HepG2 (cell line): ENCODE results near the gene CEBPB. TPM values are rescaled to one million over a fixed set of nuclear protein-coding genes. Genes with fewer than 3 reads are reported as not detected.
A peak's percentile ranks its signal among the peaks of the same experiment; 100 is the strongest.

Source experiments
- HDAC6 ChIP-seq: fragments of 200-600 bp; sonication (generic); IDR thresholded peaks from 2 replicates; pipeline ENCODE4 v1.7.0; 2017; ENCODE audit warnings: mild to moderate bottlenecking, antibody characterized with exemption, low read length, low read depth
- JDP2 ChIP-seq: sonication (generic); formaldehyde crosslinking; IDR thresholded peaks from 2 replicates; pipeline ENCODE4 v1.8.1; 2022; ENCODE audit warnings: missing genetic modification reagents, borderline replicate concordance
- KLF15 ChIP-seq: sonication (generic); formaldehyde crosslinking; IDR thresholded peaks from 2 replicates; pipeline ENCODE4 v1.8.1; 2023; ENCODE audit warnings: borderline replicate concordance, mild to moderate bottlenecking, inconsistent platforms, missing genetic modification reagents, mixed read lengths
- KMT2A ChIP-seq: sonication (generic); formaldehyde crosslinking; IDR thresholded peaks from 2 replicates; pipeline ENCODE4 v1.4.0; 2020; ENCODE audit warnings: missing genetic modification reagents
- MAZ ChIP-seq, 2 experiments: sonication (generic) in 1 of 2; formaldehyde crosslinking in 1 of 2; IDR thresholded peaks; 2 replicates each; pipeline versions ENCODE4 v1.5.0 to v1.6.1; 2012 to 2020; ENCODE audit warnings: low read depth in 2 of 2, mild to moderate bottlenecking in 2 of 2, borderline replicate concordance in 1 of 2, improper control_type of control experiment in 1 of 2, low read length in 1 of 2, missing genetic modification reagents in 1 of 2, moderate library complexity in 1 of 2
- MIXL1 ChIP-seq: IDR thresholded peaks from 2 replicates; pipeline ENCODE4 v1.6.1; 2016
- NFIC ChIP-seq: IDR thresholded peaks from 2 replicates; pipeline ENCODE4 v1.6.1; 2012; ENCODE audit warnings: mild to moderate bottlenecking, low read length, inconsistent platforms
- REL ChIP-seq: sonication (generic); formaldehyde crosslinking; conservative IDR thresholded peaks from 2 replicates; pipeline ENCODE4 v1.8.0; 2022; ENCODE audit warnings: mild to moderate bottlenecking, missing genetic modification reagents, moderate library complexity
- RFXAP ChIP-seq: sonication (generic); formaldehyde crosslinking; IDR thresholded peaks from 2 replicates; pipeline ENCODE4 v1.4.0; 2020; ENCODE audit warnings: missing genetic modification reagents, borderline replicate concordance
- SIN3B ChIP-seq: fragments of 150-350 bp; IDR thresholded peaks from 2 replicates; pipeline ENCODE4 v1.6.1; 2014; ENCODE audit warnings: low read length
- SMC3 ChIP-seq: IDR thresholded peaks from 2 replicates; pipeline ENCODE4 v1.6.1; 2011; ENCODE audit warnings: low read length, improper control_type of control experiment
- SMYD3 ChIP-seq: sonication (generic); formaldehyde crosslinking; IDR thresholded peaks from 2 replicates; pipeline ENCODE4 v1.8.1; 2023; ENCODE audit warnings: mild to moderate bottlenecking, missing genetic modification reagents
- TAF15 ChIP-seq: fragments of 200-400 bp; formaldehyde crosslinking; IDR thresholded peaks from one replicate; pipeline ENCODE4 v1.6.1; 2018; ENCODE audit warnings: mild to moderate bottlenecking, low read depth, low read length; ENCODE audit not compliant: poor library complexity, severe bottlenecking
- TBP ChIP-seq: sonication (generic); formaldehyde crosslinking; IDR thresholded peaks from 2 replicates; pipeline ENCODE4 v1.5.0; 2020; ENCODE audit warnings: missing genetic modification reagents
- TOE1 ChIP-seq: sonication (generic); formaldehyde crosslinking; IDR thresholded peaks from 2 replicates; pipeline ENCODE4 v1.4.0; 2020; ENCODE audit warnings: mild to moderate bottlenecking, missing genetic modification reagents
- ZBTB44 ChIP-seq: sonication (generic); formaldehyde crosslinking; IDR thresholded peaks from 2 replicates; pipeline ENCODE4 v1.4.0; 2020; ENCODE audit warnings: missing genetic modification reagents
- ZNF230 ChIP-seq: sonication (generic); formaldehyde crosslinking; IDR thresholded peaks from 2 replicates; pipeline ENCODE4 v1.4.0; 2020; ENCODE audit warnings: mild to moderate bottlenecking, missing genetic modification reagents
- ZNF292 ChIP-seq: sonication (generic); formaldehyde crosslinking; IDR thresholded peaks from 2 replicates; pipeline ENCODE4 v1.8.1; 2022; ENCODE audit warnings: mild to moderate bottlenecking, low read depth, missing genetic modification reagents, borderline replicate concordance
- ZNF598 ChIP-seq: sonication (generic); formaldehyde crosslinking; IDR thresholded peaks from 2 replicates; pipeline ENCODE4 v1.5.1; 2020; ENCODE audit warnings: mild to moderate bottlenecking, missing genetic modification reagents, borderline replicate concordance
- ZNF737 ChIP-seq: sonication (generic); formaldehyde crosslinking; IDR thresholded peaks from 2 replicates; pipeline ENCODE4 v1.5.0; 2020; ENCODE audit warnings: missing genetic modification reagents, mild to moderate bottlenecking, borderline replicate concordance
- ZSCAN29 ChIP-seq: sonication (generic); formaldehyde crosslinking; conservative IDR thresholded peaks from 2 replicates; pipeline ENCODE4 v1.4.0; 2020; ENCODE audit warnings: mild to moderate bottlenecking, missing genetic modification reagents
- polyA plus RNA-seq, 8 experiments: library from polyadenylated mRNA; depleted of rRNA in 3 of 8; stranded (reverse) in 7 of 8; unstranded in 1 of 8; fragments of >200 nt; fragmentation: Illumina TruSeq in 4 of 8; extraction: Trizol in 4 of 8; gene quantifications; 2 replicates each; pipeline versions ENCODE4 v1.2.1 to v1.2.3, GENCODE V29; 2011 to 2016; ENCODE audit warnings: low read depth in 4 of 8, missing spikeins in 1 of 8, mixed read lengths in 1 of 8; ENCODE audit not compliant: insufficient read depth in 1 of 8
- total RNA-seq, 5 experiments: library from RNA; depleted of rRNA; stranded (reverse); fragments of >200 nt; fragmentation: Illumina TruSeq; extraction: Trizol; gene quantifications; 2 replicates each; pipeline ENCODE4 v1.2.3, GENCODE V29; 2016; ENCODE audit warnings: low read depth in 1 of 5
- TF ChIP-seq, protein P1 (sequence below): sonication (generic); formaldehyde crosslinking; IDR thresholded peaks from 2 replicates; pipeline ENCODE4 v1.5.0; 2020; ENCODE audit warnings: missing genetic modification reagents
- TF ChIP-seq, protein P2 (sequence below): IDR thresholded peaks from 2 replicates; pipeline ENCODE4 v1.6.1; 2016; ENCODE audit warnings: mild to moderate bottlenecking
- TF ChIP-seq, protein P3 (sequence below): sonication (generic); formaldehyde crosslinking; conservative IDR thresholded peaks from 2 replicates; pipeline ENCODE4 v1.4.0; 2020; ENCODE audit warnings: missing genetic modification reagents

Gene CEBPB
- total and polyA plus RNA-seq, 2 of the 13 experiments (the other 11 are each of a cell fraction or from before 2014, with no cell fraction given) = 18.5 to 28.2 TPM

DNA sequence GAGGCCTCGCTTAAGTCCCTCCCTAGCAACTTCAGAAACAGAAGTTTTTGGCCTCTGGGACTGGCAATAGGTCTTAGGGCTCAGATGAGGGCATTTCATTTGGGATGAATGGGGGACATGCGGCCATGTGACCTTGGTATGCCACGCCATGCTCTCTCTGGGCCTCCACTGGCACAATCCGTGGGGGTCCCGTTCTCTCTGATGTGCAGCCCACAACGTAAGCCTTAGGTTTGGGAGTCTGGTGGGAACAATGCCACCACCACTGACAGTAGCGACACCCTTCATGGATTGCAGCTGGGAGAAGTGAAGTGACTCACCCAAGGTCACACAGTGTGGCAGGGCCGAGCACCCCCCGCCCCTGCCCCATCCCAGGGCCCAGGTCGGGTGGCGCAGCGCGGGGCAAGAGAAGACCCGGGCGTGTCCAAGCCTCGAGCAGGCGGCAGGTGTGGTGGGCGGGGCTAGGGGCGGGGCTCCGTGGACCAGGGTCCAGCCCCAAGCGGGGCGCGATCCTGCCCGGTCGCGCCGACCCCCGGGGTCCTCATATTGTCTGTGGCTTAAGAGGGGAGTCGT is 864 bp upstream of the CEBPB start (continued):
- TF ChIP-seq TAF15 (peak; percentile 62), ZSCAN29 (no peak), TBP (peak; percentile 84; the same call in 1 of the 2 replicates), ZNF230 (CRISPR knock-in tag) (no peak), TOE1 (no peak), SIN3B (no peak), ZNF598 (CRISPR knock-in tag) (no peak), ZBTB44 (CRISPR knock-in tag) (no peak), RFXAP (0 out of 2 replicates have a peak, but pooled peaks have one; percentile 29), REL (CRISPR knock-in tag) (no peak), JDP2 (CRISPR knock-in tag) (no peak), KLF15 (CRISPR knock-in tag) (no peak), SMC3 (no peak), HDAC6 (no peak), MIXL1 (CRISPR knock-in tag) (no peak), SMYD3 (CRISPR knock-in tag) (no peak), NFIC (no peak), KMT2A (CRISPR knock-in tag) (no peak), MAZ (IDR thresholded peaks at IDR 0.05; ENCODE audit: borderline replicate concordance, low read depth, low read length) (no peak), MAZ (CRISPR knock-in tag; IDR thresholded peaks at IDR 0.05; ENCODE audit: low read depth) (no peak), ZNF292 (CRISPR knock-in tag) (no peak), ZNF737 (CRISPR knock-in tag) (no peak)
- TF ChIP-seq, protein P1, sequence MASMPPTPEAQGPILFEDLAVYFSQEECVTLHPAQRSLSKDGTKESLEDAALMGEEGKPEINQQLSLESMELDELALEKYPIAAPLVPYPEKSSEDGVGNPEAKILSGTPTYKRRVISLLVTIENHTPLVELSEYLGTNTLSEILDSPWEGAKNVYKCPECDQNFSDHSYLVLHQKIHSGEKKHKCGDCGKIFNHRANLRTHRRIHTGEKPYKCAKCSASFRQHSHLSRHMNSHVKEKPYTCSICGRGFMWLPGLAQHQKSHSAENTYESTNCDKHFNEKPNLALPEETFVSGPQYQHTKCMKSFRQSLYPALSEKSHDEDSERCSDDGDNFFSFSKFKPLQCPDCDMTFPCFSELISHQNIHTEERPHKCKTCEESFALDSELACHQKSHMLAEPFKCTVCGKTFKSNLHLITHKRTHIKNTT (CRISPR knock-in tag) = 0 out of 2 replicates have a peak, but pooled peaks have one; percentile 27
- TF ChIP-seq, protein P2, sequence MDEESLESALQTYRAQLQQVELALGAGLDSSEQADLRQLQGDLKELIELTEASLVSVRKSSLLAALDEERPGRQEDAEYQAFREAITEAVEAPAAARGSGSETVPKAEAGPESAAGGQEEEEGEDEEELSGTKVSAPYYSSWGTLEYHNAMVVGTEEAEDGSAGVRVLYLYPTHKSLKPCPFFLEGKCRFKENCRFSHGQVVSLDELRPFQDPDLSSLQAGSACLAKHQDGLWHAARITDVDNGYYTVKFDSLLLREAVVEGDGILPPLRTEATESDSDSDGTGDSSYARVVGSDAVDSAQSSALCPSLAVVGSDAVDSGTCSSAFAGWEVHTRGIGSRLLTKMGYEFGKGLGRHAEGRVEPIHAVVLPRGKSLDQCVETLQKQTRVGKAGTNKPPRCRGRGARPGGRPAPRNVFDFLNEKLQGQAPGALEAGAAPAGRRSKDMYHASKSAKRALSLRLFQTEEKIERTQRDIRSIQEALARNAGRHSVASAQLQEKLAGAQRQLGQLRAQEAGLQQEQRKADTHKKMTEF (CRISPR knock-in tag) = no peak; the same call in 1 of the 2 replicates
- TF ChIP-seq, protein P3, sequence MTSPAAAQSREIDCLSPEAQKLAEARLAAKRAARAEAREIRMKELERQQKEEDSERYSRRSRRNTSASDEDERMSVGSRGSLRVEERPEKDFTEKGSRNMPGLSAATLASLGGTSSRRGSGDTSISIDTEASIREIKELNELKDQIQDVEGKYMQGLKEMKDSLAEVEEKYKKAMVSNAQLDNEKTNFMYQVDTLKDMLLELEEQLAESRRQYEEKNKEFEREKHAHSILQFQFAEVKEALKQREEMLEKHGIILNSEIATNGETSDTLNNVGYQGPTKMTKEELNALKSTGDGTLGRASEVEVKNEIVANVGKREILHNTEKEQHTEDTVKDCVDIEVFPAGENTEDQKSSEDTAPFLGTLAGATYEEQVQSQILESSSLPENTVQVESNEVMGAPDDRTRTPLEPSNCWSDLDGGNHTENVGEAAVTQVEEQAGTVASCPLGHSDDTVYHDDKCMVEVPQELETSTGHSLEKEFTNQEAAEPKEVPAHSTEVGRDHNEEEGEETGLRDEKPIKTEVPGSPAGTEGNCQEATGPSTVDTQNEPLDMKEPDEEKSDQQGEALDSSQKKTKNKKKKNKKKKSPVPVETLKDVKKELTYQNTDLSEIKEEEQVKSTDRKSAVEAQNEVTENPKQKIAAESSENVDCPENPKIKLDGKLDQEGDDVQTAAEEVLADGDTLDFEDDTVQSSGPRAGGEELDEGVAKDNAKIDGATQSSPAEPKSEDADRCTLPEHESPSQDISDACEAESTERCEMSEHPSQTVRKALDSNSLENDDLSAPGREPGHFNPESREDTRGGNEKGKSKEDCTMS (CRISPR knock-in tag) = no peak
